ENCODE data around the gene CD5L. TPM values are rescaled to one million over a fixed set of nuclear protein-coding genes. Genes with fewer than 3 reads are reported as not detected.

CD5L gene

GRCh38 chr1:157784801-157785200 is 56.8 kb downstream of the CD5L start:
- 57% methylated on average over 3 of the region's 3 CpGs for WGBS
- Histone ChIP-seq H3K4me1 (ENCODE audit: control insufficient read depth, insufficient read depth, low read depth, low read length) (no peaks in the 10 kb centered on the region), H3K18ac (ENCODE audit: low read depth in 1 of 2, low read length in 2 of 2) (no peak overlapping the region), H2AK5ac (ENCODE audit: low read length, severe bottlenecking) (no peak overlapping the region), H4K8ac (ENCODE audit: low read length) (no peak overlapping the region), H3K4me3 (ENCODE audit: insufficient read depth in 1 of 2, low read depth in 1 of 2, low read length in 2 of 2) (no peak overlapping the region), H2BK120ac (ENCODE audit: low read depth, low read length) (no peak overlapping the region), H3K9me3 (ENCODE audit: control insufficient read depth, low read length) (peaks cover 26% of the 10 kb centered on the region), H2BK15ac (ENCODE audit: low read depth, poor library complexity, severe bottlenecking) (no peak overlapping the region), H3K14ac (ENCODE audit: low read length in 2 of 2) (no peak overlapping the region), H2BK5ac (ENCODE audit: low read depth, low read length, poor library complexity, severe bottlenecking) (no peak overlapping the region), H3K27ac (ENCODE audit: low read length, poor library complexity, severe bottlenecking) (no peak overlapping the region), H3K23ac (ENCODE audit: low read length in 2 of 2) (no peak overlapping the region), H3K9ac (ENCODE audit: low read length) (no peak overlapping the region), H4K91ac (ENCODE audit: low read length) (no peak overlapping the region), H3K4ac (ENCODE audit: low read depth in 1 of 2, low read length in 2 of 2) (no peak overlapping the region), H3K4me2 (ENCODE audit: low read length, poor library complexity, severe bottlenecking) (no peak overlapping the region), H3K79me1 (replicated peaks; ENCODE audit: low read length, poor library complexity, severe bottlenecking) (no peaks in the 10 kb centered on the region), H2BK12ac (ENCODE audit: low read length in 2 of 2) (no peak overlapping the region), H3K27me3 (ENCODE audit: control insufficient read depth in 1 of 2, insufficient read depth in 1 of 2, low read length in 2 of 2) (no peaks in the 10 kb centered on the region), H2AFZ (ENCODE audit: low read depth, low read length) (no peak overlapping the region), H3K36me3 (ENCODE audit: control insufficient read depth in 1 of 2, insufficient read depth in 2 of 2, low read depth in 1 of 2, low read length in 2 of 2) (no peaks in the 10 kb centered on the region)
- no peak for DNase-seq

GRCh38 chr1:157782931-157783330 is 58.7 kb downstream of the CD5L start:
- Histone ChIP-seq H3K4ac (ENCODE audit: low read depth in 1 of 2, low read length in 2 of 2) (no peak overlapping the region), H3K27me3 (ENCODE audit: control insufficient read depth in 1 of 2, insufficient read depth in 1 of 2, low read length in 2 of 2) (no peaks in the 10 kb centered on the region), H2BK5ac (ENCODE audit: low read depth, low read length, poor library complexity, severe bottlenecking) (no peak overlapping the region), H2AFZ (ENCODE audit: low read depth, low read length) (no peak overlapping the region), H3K27ac (ENCODE audit: low read length, poor library complexity, severe bottlenecking) (no peak overlapping the region), H2BK120ac (ENCODE audit: low read depth, low read length) (no peak overlapping the region), H2AK5ac (ENCODE audit: low read length, severe bottlenecking) (no peak overlapping the region), H3K79me1 (replicated peaks; ENCODE audit: low read length, poor library complexity, severe bottlenecking) (no peaks in the 10 kb centered on the region), H4K8ac (ENCODE audit: low read length) (no peak overlapping the region), H3K9me3 (ENCODE audit: control insufficient read depth, low read length) (peaks cover 8% of the 10 kb centered on the region), H3K4me2 (ENCODE audit: low read length, poor library complexity, severe bottlenecking) (no peak overlapping the region), H3K4me3 (ENCODE audit: insufficient read depth in 1 of 2, low read depth in 1 of 2, low read length in 2 of 2) (no peak overlapping the region), H2BK15ac (ENCODE audit: low read depth, poor library complexity, severe bottlenecking) (no peak overlapping the region), H3K14ac (ENCODE audit: low read length in 2 of 2) (no peak overlapping the region), H3K23ac (ENCODE audit: low read length in 2 of 2) (no peak overlapping the region), H3K36me3 (ENCODE audit: control insufficient read depth in 1 of 2, insufficient read depth in 2 of 2, low read depth in 1 of 2, low read length in 2 of 2) (no peaks in the 10 kb centered on the region), H2BK12ac (ENCODE audit: low read length in 2 of 2) (no peak overlapping the region), H3K4me1 (ENCODE audit: control insufficient read depth, insufficient read depth, low read depth, low read length) (no peaks in the 10 kb centered on the region), H3K18ac (ENCODE audit: low read depth in 1 of 2, low read length in 2 of 2) (no peak overlapping the region), H4K91ac (ENCODE audit: low read length) (no peak overlapping the region), H3K9ac (ENCODE audit: low read length) (no peak overlapping the region)
- no peak for DNase-seq
- WGBS = 81% methylated on average over 1 of the region's 1 CpG

- no peak overlapping the region for H3K23ac ChIP-seq (ENCODE audit: low read length in 2 of 2)
- H3K4me2 ChIP-seq (ENCODE audit: low read length, poor library complexity, severe bottlenecking) = no peak overlapping the region
- no peak overlapping the region for H4K91ac ChIP-seq (ENCODE audit: low read length)
- no peak overlapping the region for H4K8ac ChIP-seq (ENCODE audit: low read length)
- no peak overlapping the region for H3K14ac ChIP-seq (ENCODE audit: low read length in 2 of 2)
- H3K4me1 ChIP-seq (ENCODE audit: control insufficient read depth, insufficient read depth, low read depth, low read length) = no peaks in the 10 kb centered on the region
- no peak overlapping the region for H3K18ac ChIP-seq (ENCODE audit: low read depth in 1 of 2, low read length in 2 of 2)
- H2BK15ac ChIP-seq (ENCODE audit: low read depth, poor library complexity, severe bottlenecking) = no peak overlapping the region
- H3K4me3 ChIP-seq (ENCODE audit: insufficient read depth in 1 of 2, low read depth in 1 of 2, low read length in 2 of 2) = no peak overlapping the region
- H3K4ac ChIP-seq (ENCODE audit: low read depth in 1 of 2, low read length in 2 of 2) = no peak overlapping the region
- H3K9me3 ChIP-seq (ENCODE audit: control insufficient read depth, low read length) = no peaks in the 10 kb centered on the region
- H2BK5ac ChIP-seq (ENCODE audit: low read depth, low read length, poor library complexity, severe bottlenecking) = no peak overlapping the region
- no peaks in the 10 kb centered on the region for H3K36me3 ChIP-seq (ENCODE audit: control insufficient read depth in 1 of 2, insufficient read depth in 2 of 2, low read depth in 1 of 2, low read length in 2 of 2)
- H2AFZ ChIP-seq (ENCODE audit: low read depth, low read length) = no peak overlapping the region
- no peak overlapping the region for H2AK5ac ChIP-seq (ENCODE audit: low read length, severe bottlenecking)
- no peak overlapping the region for H3K27ac ChIP-seq (ENCODE audit: low read length, poor library complexity, severe bottlenecking)
- WGBS = 80% methylated on average over 2 of the region's 2 CpGs
- no peak overlapping the region for H2BK12ac ChIP-seq (ENCODE audit: low read length in 2 of 2)
- no peaks in the 10 kb centered on the region for H3K79me1 ChIP-seq (replicated peaks; ENCODE audit: low read length, poor library complexity, severe bottlenecking)
- H3K9ac ChIP-seq (ENCODE audit: low read length) = no peak overlapping the region
- no peak for DNase-seq
- H2BK120ac ChIP-seq (ENCODE audit: low read depth, low read length) = no peak overlapping the region
- H3K27me3 ChIP-seq (ENCODE audit: control insufficient read depth in 1 of 2, insufficient read depth in 1 of 2, low read length in 2 of 2) = no peaks in the 10 kb centered on the region
These were observed 60.6 kb downstream of the CD5L start for GRCh38 chr1:157781048-157781447.

Small RNA genes within 50 kb of the gene (small RNA-seq; reads per million reads assigned to genes)
- not detected for gene MRPS21P2 (ENCODE audit: low read depth)
